GM13976 (cell line): ENCODE data around the gene PEX26.
A peak's percentile ranks its signal among the peaks of the same experiment; 100 is the strongest.
"Not testable (repeated sequence)": the region's sequence is repeated elsewhere in the genome, so short reads cannot be mapped to it uniquely, and the experiment has no call there.

Source experiments
- DNase-seq: peaks from one replicate; pipeline ENCODE4 v3.0.0; 2012; ENCODE audit warnings: low spot score
- in situ Hi-C: fragments of 300-500 bp; cut with MboI; formaldehyde crosslinking; loops from one replicate; pipeline ENCODE4 v1.12.0; 2022; ENCODE audit warnings: low sequenced_read_pairs, mixed read lengths, inconsistent platforms; ENCODE audit not compliant: unreplicated experiment
- TF ChIP-seq, protein P1 (sequence below): IDR thresholded peaks from 2 replicates; pipeline ENCODE4 v1.5.1; 2012; ENCODE audit warnings: borderline replicate concordance, mild to moderate bottlenecking; ENCODE audit not compliant: insufficient read depth; ENCODE audit errors: extremely low read depth, missing control alignments, control extremely low read depth

Gene PEX26

DNA sequence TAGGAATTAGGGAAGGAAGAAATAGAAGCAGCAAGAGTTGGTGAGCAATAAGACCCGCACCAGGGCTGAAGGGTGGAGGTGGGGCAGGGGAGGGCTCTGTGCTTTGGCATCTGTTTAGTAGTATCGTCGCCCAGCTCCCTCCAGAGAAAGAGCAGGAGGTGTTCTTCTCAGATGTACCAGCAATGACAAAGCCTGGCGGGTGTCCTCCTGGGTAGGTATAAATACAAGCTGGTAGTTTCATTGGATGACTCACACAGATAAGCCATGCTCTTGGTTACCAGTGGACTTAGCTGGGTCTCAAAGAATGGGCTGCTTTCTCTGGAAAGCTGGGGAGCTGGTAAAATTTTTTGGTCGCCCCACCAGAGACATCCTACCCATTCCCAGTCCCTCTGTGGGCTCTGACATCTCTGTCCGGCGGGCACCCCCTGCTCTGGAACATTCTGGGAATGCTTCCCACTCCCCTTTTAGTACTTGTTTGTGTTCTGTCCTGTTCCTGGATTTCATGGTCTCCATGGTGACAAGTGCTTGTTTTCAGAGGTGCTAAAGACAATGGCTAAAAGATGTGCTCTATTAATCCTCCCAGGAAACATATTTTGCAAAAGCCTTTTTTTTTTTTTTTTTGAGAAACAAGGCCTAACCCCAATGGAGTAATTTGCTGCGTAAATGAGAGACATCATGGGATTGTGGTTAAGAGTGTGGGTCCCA, 17.5 kb downstream of the PEX26 start:
- DNase-seq, result no peak
- in situ Hi-C loops, result no loop called here
- TF ChIP-seq, protein P1, sequence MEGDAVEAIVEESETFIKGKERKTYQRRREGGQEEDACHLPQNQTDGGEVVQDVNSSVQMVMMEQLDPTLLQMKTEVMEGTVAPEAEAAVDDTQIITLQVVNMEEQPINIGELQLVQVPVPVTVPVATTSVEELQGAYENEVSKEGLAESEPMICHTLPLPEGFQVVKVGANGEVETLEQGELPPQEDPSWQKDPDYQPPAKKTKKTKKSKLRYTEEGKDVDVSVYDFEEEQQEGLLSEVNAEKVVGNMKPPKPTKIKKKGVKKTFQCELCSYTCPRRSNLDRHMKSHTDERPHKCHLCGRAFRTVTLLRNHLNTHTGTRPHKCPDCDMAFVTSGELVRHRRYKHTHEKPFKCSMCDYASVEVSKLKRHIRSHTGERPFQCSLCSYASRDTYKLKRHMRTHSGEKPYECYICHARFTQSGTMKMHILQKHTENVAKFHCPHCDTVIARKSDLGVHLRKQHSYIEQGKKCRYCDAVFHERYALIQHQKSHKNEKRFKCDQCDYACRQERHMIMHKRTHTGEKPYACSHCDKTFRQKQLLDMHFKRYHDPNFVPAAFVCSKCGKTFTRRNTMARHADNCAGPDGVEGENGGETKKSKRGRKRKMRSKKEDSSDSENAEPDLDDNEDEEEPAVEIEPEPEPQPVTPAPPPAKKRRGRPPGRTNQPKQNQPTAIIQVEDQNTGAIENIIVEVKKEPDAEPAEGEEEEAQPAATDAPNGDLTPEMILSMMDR, result no peak

DNA sequence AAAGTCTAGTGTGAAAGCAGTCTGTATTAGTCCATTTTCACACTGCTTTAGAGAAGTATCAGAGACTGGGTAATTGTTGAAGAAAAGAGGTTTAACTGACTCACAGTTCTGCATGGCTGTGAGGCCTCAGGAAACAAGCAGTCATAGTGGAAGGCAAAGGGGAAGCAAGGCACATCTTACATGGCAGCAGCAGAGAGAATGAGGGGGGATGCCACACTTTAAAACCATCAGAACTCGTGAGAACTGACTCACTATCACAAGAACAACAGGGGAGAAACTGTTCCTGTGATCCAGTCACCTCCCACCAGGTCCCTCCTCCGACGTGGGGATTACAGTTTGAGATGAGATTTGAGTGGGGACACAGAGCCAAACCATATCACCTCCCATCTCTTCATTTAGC, 19.0 kb downstream of the PEX26 start:
- DNase-seq, result no peak
- TF ChIP-seq, protein P1, result no peak
- in situ Hi-C loops, result no loop called here

DNA sequence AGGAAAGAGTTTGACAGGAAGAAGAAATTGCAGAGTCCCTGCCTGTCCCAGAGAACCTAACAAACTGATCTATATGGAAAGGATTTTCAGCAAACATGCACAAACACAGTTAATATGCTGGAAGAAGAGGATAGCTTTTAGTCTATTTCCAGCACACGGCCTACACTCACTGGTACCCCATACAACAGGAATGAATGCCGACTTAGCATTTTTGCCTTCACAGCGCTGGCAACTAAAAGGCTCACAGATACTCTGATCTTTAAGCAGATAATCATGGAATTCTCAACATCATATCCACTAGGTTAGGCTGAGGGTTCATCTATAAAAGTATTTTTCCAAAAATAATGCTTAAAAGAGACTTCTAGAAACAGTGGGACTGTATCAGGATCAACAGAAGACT, 23.0 kb downstream of the PEX26 start:
- TF ChIP-seq, protein P1, result no peak
- no peak for DNase-seq
- in situ Hi-C loops, result no loop called here

DNA sequence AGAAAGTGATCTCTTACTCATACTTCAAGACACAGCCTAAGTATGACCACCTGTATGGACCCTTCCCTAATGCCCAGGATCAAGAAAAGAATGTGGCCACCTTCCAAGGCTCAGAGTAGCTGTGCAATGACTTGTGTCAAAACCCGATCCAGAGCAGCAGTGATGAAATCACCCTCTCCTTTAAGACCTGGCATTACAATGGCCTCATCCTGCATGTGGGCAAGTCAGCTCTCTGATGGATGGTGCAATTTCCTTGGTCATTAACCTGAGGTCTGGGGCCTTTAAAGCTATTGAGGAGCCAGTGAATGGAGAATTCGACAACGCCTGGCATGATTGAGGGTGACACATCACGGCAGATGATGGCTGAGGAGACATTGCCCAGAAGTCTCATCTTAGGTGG, 23.7 kb downstream of the PEX26 start:
- in situ Hi-C loops, result no loop called here

DNA sequence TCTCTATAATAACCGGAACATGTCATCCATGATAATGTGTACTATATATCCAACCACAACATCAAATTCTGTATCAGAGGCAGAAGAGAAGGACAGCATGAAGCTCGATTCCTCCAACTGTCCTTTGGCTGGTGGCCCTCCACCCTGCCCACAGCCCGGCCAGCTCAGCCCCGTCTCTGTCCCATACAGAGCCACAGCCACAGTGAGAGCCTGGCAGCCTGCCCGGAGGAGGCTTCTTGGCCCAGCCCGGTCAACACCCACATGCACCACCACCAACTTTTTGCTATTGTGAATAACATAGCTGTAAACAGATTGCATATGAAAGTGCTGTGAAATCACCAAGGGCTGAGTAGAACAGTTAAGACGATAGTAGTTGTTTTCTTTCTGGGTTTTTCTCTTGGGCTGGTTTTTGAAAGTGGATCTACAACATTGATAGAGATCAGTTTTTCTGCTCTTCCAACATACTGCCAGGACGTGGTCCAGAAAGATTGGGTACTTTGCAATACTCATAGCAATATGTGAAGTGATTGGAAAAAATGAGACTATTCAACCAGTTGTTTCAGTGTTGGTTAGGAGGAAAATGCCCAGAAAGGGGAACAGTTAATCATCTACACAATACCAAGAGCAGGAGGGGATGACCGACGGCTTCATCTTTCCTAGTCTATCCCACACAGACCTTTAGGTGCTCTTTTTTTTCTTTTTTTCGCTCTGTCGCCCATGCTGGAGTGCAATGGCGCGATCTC, 25.9 kb downstream of the PEX26 start:
- no peak for DNase-seq
- TF ChIP-seq, protein P1, result no peak
- in situ Hi-C loops, result no loop called here

More for the DNA sequence above, 23.7 kb downstream of the PEX26 start:
- TF ChIP-seq, protein P1, result no peak
- DNase-seq, result no peak

DNA sequence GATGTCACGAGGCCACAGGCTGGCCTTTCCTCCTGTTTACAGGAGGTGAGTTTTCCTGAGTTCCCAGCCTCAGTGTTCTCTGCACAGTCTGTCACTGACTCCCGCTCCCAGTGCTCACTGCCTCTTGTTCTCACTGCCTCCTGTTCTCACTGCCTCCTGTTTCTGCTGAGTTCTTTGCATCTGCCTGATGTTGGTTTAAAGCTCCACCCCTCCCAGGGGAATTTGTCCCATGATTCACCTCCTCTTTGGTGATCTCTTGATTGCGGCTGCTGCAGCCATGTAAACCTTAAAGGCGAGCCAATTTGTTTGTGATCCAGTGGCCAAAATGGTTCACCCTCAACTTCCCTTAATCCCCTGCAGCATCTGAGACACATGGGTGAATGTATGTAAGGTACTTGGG, 26.8 kb downstream of the PEX26 start:
- TF ChIP-seq, protein P1, result no peak
- no peak for DNase-seq
- in situ Hi-C loops, result no loop called here

DNA sequence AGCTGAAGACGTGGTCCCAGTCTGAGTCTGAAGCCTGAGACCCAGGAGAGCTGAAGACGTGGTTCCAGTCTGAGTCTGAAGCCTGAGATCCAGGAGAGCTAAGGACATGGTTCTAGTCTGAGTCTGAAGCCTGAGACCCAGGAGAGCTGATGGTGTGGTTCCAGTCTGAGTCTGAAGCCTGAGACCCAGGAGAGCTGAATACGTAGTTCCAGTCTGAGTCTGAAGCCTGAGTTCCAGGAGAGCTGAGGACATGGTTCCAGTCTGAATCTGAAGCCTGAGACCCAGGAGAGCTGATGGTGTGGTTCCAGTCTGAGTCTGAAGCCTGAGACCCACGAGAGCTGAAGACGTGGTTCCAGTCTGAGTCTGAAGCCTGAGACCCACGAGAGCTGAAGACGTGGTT, 28.2 kb downstream of the PEX26 start:
- DNase-seq, in situ Hi-C loops: not testable (repeated sequence)

DNA sequence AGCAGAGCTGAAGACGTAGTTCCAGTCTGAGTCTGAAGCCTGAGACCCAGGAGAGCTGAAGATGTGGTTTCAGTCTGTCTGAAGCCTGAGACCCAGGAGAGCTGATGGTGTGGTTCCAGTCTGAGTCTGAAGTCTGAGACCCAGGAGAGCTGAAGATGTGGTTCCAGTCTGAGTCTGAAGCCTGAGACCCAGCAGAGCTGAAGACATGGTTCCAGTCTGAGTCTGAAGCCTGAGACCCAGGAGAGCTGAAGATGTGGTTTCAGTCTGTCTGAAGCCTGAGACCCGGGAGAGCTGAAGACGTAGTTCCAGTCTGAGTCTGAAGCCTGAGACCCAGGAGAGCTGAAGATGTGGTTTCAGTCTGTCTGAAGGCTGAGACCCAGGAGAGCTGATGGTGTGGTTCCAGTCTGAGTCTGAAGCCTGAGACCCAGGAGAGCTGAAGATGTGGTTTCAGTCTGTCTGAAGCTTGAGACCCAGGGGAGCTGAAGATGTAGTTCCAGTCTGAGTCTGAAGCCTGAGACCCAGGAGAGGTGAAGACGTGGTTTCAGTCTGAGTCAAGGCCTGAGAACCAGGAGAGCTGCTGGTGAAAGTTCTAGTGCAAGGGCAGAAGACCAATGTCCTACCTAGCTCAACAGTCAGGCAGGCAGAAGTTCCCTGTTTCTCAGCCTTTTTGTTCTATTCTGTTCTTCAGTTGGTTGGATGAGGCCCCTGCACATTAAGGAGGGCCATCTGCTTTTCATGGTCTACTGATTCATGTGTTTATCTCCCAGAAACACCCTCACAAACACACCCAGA, 29.0 kb downstream of the PEX26 start:
- in situ Hi-C loops, result not testable (repeated sequence)
- peak; percentile 59 for DNase-seq
